Keratinocyte (primary cell): ENCODE data around the gene MYOZ3. TPM values are rescaled to one million over a fixed set of nuclear protein-coding genes. Genes with fewer than 3 reads are reported as not detected.

Experiments used
- DNase-seq: peaks from one replicate; pipeline ENCODE4 v3.0.0-alpha.2; 2011; ENCODE audit warnings: low read depth, missing footprints, low spot score
- FAIRE-seq: peaks from 2 replicates; lab custom pipeline; 2011; peaks lifted over from hg19 to GRCh38; lab: Jason Lieb, UNC
- H2AFZ ChIP-seq: 2 replicates; pipeline ENCODE4 v1.6.0; 2012; ENCODE audit warnings: low read length, control low read depth, inconsistent platforms; ENCODE audit not compliant: control insufficient read depth
- H3K27ac ChIP-seq: 2 replicates; pipeline ENCODE4 v1.5.1; 2011; ENCODE audit warnings: low read length; ENCODE audit not compliant: control insufficient read depth, insufficient read depth
- H3K27me3 ChIP-seq: 3 replicates; pipeline ENCODE4 v1.6.0; 2011; ENCODE audit warnings: low read length; ENCODE audit not compliant: control insufficient read depth, insufficient read depth; ENCODE audit errors: extremely low read depth
- H3K36me3 ChIP-seq, 2 experiments: 2 replicates in 1 of 2; 3 replicates in 1 of 2; pipeline ENCODE4 v1.5.1; 2011; ENCODE audit warnings: low read length in 2 of 2, mild to moderate bottlenecking in 1 of 2; ENCODE audit not compliant: control insufficient read depth in 2 of 2, insufficient read depth in 2 of 2; ENCODE audit errors: extremely low read depth in 1 of 2
- H3K4me1 ChIP-seq: 3 replicates; pipeline ENCODE4 v1.5.1; 2011; ENCODE audit warnings: low read length; ENCODE audit not compliant: control insufficient read depth, insufficient read depth; ENCODE audit errors: extremely low read depth
- H3K4me2 ChIP-seq: 3 replicates; pipeline ENCODE4 v1.6.0; 2011; ENCODE audit warnings: low read depth, low read length; ENCODE audit not compliant: control insufficient read depth, insufficient read depth; ENCODE audit errors: extremely low read depth
- H3K4me3 ChIP-seq, 3 experiments: fragments of 200-600 bp in 1 of 3; sonication (generic) in 1 of 3; 2 replicates in 2 of 3; 3 replicates in 1 of 3; pipeline ENCODE4 v1.5.1; 2011 to 2016; ENCODE audit warnings: low read length in 3 of 3, mild to moderate bottlenecking in 3 of 3, control low read depth in 2 of 3, inconsistent platforms in 1 of 3, low read depth in 1 of 3, mixed read lengths in 1 of 3, mixed run types in 1 of 3, moderate library complexity in 1 of 3; ENCODE audit not compliant: control insufficient read depth in 2 of 3, insufficient read depth in 2 of 3; ENCODE audit errors: extremely low read depth in 1 of 3
- H3K79me2 ChIP-seq: 2 replicates; pipeline ENCODE4 v1.6.0; 2012; ENCODE audit warnings: low read length; ENCODE audit not compliant: control insufficient read depth, insufficient read depth
- H3K9ac ChIP-seq: 3 replicates; pipeline ENCODE4 v1.6.0; 2011; ENCODE audit warnings: low read length; ENCODE audit not compliant: control insufficient read depth, insufficient read depth; ENCODE audit errors: extremely low read depth
- H3K9me1 ChIP-seq: 3 replicates; pipeline ENCODE4 v1.6.0; 2011; ENCODE audit warnings: low read length; ENCODE audit not compliant: control insufficient read depth, insufficient read depth; ENCODE audit errors: extremely low read depth
- H3K9me3 ChIP-seq: 2 replicates; pipeline ENCODE4 v1.5.1; 2012; ENCODE audit warnings: low read depth, low read length; ENCODE audit not compliant: control insufficient read depth
- H4K20me1 ChIP-seq: 3 replicates; pipeline ENCODE4 v1.6.0; 2011; ENCODE audit warnings: low read length; ENCODE audit not compliant: control insufficient read depth, insufficient read depth; ENCODE audit errors: extremely low read depth
- CTCF ChIP-seq, 3 experiments: IDR thresholded peaks in 1 of 3; conservative IDR thresholded peaks in 1 of 3; optimal IDR thresholded peaks in 1 of 3; 2 replicates in 2 of 3; 3 replicates in 1 of 3; pipeline versions ENCODE3 to v1.5.1; 2011; ENCODE audit warnings: low read length in 3 of 3, mild to moderate bottlenecking in 3 of 3, moderate library complexity in 2 of 3, control low read depth in 1 of 3, inconsistent platforms in 1 of 3; ENCODE audit not compliant: insufficient read depth in 2 of 3; ENCODE audit errors: extremely low read depth in 1 of 3
- EZH2 ChIP-seq: IDR thresholded peaks from one replicate; pipeline ENCODE4 v1.6.1; 2012; ENCODE audit warnings: inconsistent platforms, mild to moderate bottlenecking, low read length, moderate library complexity
- dilution Hi-C: fragments of 300-500 bp; cut with MboI; formaldehyde crosslinking; loops from one replicate; pipeline ENCODE4 v1.7.0; 2020; ENCODE audit warnings: low sequenced_read_pairs; ENCODE audit not compliant: extremely low pct_ligation_motif_present
- polyA plus RNA-seq, 5 experiments: library from polyadenylated mRNA; depleted of rRNA in 3 of 5; stranded (reverse) in 3 of 5; stranded (forward) in 1 of 5; unstranded in 1 of 5; fragments of >200 nt; gene quantifications; 1 replicate in 1 of 5; 2 replicates in 3 of 5; 3 replicates in 1 of 5; pipeline versions ENCODE4 v1.2.1 to v1.2.3, GENCODE V29; 2011 to 2012; ENCODE audit warnings: missing spikeins in 2 of 5, low read depth in 1 of 5, low replicate concordance in 1 of 5

Gene MYOZ3
- polyA plus RNA-seq, 1 donor (not counting 4 experiments of a cell fraction or from before 2014, with no cell fraction given): 0.03 TPM

- peaks cover 2 to 9% of the 10 kb centered on the region in 2 experiments for H3K36me3 ChIP-seq
- peaks cover 9% of the 10 kb centered on the region for H3K4me1 ChIP-seq
- no peaks in the 10 kb centered on the region for H3K27me3 ChIP-seq
- TF ChIP-seq CTCF (optimal IDR thresholded peaks at IDR 0.05 in 1 of 3, IDR thresholded peaks at IDR 0.05 in 1 of 3, conservative IDR thresholded peaks at IDR 0.05 in 1 of 3; ENCODE audit: extremely low read depth in 1 of 3, insufficient read depth in 2 of 3, low read length in 3 of 3): no peak
- H3K4me2 ChIP-seq: no peak overlapping the region
- dilution Hi-C loops: no loop called here
- H4K20me1 ChIP-seq: no peaks in the 10 kb centered on the region
- H2AFZ ChIP-seq: no peak overlapping the region
- H3K9me1 ChIP-seq: no peaks in the 10 kb centered on the region
- DNase-seq: no peak
- no peaks in the 10 kb centered on the region for H3K79me2 ChIP-seq
- no peak for FAIRE-seq
- H3K9me3 ChIP-seq: no peaks in the 10 kb centered on the region
- no peak overlapping the region for H3K4me3 ChIP-seq
- H3K9ac ChIP-seq: no peak overlapping the region
- no peak overlapping the region for H3K27ac ChIP-seq
Measured at GRCh38 chr5:150649108-150650020, 11.7 kb upstream of the MYOZ3 start.

- Histone ChIP-seq H3K4me2 (no peak overlapping the region), H3K27ac (no peak overlapping the region)
- no peak for FAIRE-seq
Measured at GRCh38 chr5:150650021-150651006, 10.7 kb upstream of the MYOZ3 start.

More at GRCh38 chr5:150650021-150651006, 10.7 kb upstream of the MYOZ3 start:
- DNase-seq: no peak
- no peaks in the 10 kb centered on the region for H3K9me3 ChIP-seq
- TF ChIP-seq CTCF (optimal IDR thresholded peaks at IDR 0.05 in 1 of 3, IDR thresholded peaks at IDR 0.05 in 1 of 3, conservative IDR thresholded peaks at IDR 0.05 in 1 of 3; ENCODE audit: extremely low read depth in 1 of 3, insufficient read depth in 2 of 3, low read length in 3 of 3): no peak
- no peak for TF ChIP-seq EZH2
- H3K9me1 ChIP-seq: no peaks in the 10 kb centered on the region
- no peak overlapping the region for H3K9ac ChIP-seq
- dilution Hi-C loops: no loop called here
- H3K79me2 ChIP-seq: no peaks in the 10 kb centered on the region
- peaks cover 2% of the 10 kb centered on the region for H3K4me1 ChIP-seq
- peaks cover 2 to 9% of the 10 kb centered on the region in 2 experiments for H3K36me3 ChIP-seq
- H4K20me1 ChIP-seq: no peaks in the 10 kb centered on the region
- H3K27me3 ChIP-seq: no peaks in the 10 kb centered on the region
- H2AFZ ChIP-seq: no peak overlapping the region
- H3K4me3 ChIP-seq: no peak overlapping the region
